Gastrocnemius medialis (tissue), 4 donors: ENCODE results near the gene ACAA2.

Experiments used
- CTCF ChIP-seq, 5 experiments: fragments of 450-650 bp in 3 of 5; fragments of 200-600 bp in 2 of 5; sonication (generic) in 2 of 5; IDR thresholded peaks in 4 of 5; conservative IDR thresholded peaks in 1 of 5; 1 replicate in 4 of 5; 2 replicates in 1 of 5; pipeline ENCODE4 v1.5.1; 2016 to 2019; ENCODE audit warnings: antibody characterized with exemption in 5 of 5, mild to moderate bottlenecking in 3 of 5, moderate library complexity in 3 of 5
- POLR2A ChIP-seq, 2 donors: fragments of 450-650 bp; IDR thresholded peaks; one replicate each; pipeline ENCODE4 v1.6.1; 2017; ENCODE audit warnings: antibody characterized with exemption in 2 of 2, mild to moderate bottlenecking in 2 of 2, moderate library complexity in 2 of 2

- TF ChIP-seq CTCF (IDR thresholded peaks at IDR 0.05 in 4 of 5, conservative IDR thresholded peaks at IDR 0.05 in 1 of 5) (no peak), POLR2A (IDR thresholded peaks at IDR 0.05) (no peak)
These were observed 29.3 kb upstream of the ACAA2 start for GRCh38 chr18:49842656-49843055.
